GM19193 (cell line): Measurements from ENCODE around the gene CCDC141.

Experiments
- POLR2A ChIP-seq: IDR thresholded peaks from 4 replicates; pipeline ENCODE4 v1.6.1; 2011; ENCODE audit not compliant: insufficient read depth, insufficient read length; ENCODE audit errors: extremely low read depth

CCDC141 gene, protein sequence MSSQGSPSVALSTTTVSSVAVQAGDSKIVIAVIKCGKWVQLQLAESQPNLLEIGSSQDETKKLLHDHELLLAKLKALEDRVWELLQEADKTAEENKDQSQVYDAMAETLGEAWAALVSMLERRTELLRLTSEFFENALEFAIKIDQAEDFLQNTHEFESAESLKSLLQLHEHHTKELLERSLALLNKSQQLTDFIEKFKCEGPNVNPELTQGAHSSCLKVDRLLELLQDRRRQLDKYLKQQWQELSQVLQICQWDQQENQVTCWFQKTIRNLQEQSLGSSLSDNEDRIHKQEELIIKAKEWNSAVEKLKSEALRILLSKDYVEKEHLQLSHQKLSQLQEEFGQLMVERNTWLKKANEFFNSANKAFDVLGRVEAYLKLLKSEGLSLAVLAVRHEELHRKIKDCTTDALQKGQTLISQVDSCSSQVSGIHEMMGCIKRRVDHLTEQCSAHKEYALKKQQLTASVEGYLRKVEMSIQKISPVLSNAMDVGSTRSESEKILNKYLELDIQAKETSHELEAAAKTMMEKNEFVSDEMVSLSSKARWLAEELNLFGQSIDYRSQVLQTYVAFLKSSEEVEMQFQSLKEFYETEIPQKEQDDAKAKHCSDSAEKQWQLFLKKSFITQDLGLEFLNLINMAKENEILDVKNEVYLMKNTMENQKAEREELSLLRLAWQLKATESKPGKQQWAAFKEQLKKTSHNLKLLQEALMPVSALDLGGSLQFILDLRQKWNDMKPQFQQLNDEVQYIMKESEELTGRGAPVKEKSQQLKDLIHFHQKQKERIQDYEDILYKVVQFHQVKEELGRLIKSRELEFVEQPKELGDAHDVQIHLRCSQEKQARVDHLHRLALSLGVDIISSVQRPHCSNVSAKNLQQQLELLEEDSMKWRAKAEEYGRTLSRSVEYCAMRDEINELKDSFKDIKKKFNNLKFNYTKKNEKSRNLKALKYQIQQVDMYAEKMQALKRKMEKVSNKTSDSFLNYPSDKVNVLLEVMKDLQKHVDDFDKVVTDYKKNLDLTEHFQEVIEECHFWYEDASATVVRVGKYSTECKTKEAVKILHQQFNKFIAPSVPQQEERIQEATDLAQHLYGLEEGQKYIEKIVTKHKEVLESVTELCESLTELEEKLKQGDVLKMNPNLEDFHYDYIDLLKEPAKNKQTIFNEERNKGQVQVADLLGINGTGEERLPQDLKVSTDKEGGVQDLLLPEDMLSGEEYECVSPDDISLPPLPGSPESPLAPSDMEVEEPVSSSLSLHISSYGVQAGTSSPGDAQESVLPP (N-terminal part only)

DNA sequence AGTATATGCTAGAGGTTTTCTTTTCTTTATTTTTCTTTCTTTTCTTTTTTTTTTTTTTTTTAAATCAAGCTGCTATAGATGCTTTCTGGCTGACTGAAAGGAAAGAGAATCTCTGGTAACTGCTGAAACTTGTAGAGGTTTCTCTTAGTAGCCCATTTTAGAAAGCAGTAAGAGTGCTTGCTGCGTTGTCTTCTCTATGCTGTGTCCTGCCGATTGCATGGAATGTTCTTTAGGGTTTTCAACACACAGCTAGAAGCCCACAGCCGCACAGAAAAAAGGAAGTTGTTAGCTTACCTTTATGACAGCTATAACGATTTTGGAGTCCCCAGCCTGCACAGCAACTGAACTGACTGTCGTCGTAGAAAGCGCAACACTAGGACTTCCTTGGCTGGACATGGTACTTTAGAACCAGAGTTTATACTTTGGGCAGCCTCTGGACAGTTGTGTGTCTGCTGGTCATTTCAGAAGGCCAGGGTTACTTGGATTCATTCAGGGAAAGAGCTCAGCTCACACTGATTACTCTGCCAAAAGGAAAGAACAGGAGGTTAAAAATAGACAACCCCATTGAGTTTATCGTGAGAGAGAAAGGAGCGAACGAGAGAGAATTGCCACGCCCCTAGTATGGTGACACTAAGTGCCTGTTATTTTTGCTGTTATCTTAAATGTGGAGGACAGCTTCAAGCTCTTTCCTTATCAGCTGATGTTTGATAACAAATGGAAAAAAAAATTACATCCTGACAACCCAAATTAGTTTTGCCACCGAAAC lies at the start of gene CCDC141:
Gene CCDC141, minus strand, starts transcription at position 592 of the 766 bp plus-strand sequence. Its CDS starts 196 bp downstream, at position 396.
- no peak for TF ChIP-seq POLR2A

DNA sequence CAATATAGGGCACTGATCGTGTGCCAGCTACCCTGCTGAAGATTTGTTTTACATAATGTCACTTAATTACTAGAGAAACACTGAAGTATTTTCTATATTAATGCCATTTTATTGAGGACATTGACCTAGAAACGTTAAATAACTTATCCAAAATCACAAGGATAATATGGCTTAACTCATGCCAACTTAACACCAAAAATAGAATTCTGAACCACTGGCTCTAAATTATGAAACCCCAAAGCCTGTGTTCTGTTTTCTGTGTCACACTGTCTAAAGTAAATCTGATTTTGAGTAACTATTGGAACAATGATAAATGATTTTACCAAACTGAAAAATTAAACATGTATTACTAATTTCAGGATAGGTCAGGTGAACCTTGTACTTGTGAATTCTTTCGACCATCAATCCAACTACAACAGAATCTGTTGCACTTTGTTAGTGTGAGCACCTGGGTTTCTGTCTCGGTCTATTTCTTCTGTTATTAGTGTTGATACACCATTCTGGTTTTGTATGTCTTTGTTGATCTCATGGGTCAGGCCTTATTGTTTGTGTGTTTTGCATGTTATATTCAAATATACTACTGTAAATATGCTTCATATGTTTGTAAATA lies 48.2 kb upstream of the CCDC141 start:
- no peak for TF ChIP-seq POLR2A

DNA sequence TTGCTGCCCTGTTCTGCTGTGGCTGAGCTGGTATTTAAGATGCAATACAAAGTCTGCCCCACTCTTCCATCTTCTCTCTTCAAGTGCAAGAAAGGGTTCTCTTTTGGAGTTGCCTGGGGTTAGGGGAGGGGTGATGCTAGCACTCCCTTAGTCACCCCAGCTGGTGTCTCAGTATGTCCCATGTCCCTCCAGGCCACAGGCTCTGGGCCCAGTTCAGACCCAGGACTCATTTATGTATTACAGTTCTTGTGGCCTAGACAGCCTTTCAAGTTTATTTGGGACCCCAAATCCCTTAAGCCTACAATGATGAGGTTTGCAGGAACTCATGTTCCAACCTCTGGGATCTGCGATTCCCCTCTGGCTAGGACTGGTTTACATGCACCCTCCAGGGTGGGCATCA lies 47.2 kb upstream of the CCDC141 start:
- TF ChIP-seq POLR2A: no peak

DNA sequence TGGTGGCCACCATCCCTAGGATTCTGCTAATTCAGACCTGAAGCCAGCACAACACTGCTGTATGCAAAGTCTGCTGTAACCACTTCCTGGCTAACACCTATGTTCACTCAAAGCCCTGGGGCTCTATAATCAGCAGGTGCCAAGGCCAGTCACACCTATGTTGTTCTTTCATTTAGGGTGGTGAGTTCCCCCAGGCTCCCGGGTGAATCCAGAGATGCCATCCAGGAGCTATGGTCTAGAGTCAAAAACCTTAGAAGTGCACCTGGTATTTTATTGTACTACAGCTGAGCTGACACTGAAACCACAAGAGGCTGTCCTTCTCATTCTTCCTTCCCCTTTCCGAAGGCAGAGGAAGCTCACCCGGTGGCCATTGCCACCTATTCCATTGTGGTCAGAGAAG lies 46.2 kb upstream of the CCDC141 start:
- no peak for TF ChIP-seq POLR2A

DNA sequence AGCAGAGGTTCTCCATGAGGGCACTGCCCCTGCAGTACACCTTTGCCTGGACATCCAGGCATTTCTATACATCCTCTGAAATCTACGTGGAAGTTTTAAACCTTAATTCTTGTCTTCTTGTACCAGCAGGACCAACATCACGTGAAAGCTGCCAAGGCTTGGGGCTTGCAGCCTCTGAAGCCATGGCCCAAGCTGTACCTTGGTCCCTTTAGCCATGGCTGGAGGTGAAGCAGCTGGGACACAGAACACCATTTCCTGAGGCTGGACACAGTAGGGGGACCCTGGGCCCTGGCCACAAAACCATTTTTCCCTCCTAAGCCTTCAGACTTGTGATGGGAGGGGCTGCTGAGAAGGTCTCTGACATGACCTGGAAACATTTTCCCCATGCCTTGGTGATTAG lies 32.8 kb upstream of the CCDC141 start:
- no peak for TF ChIP-seq POLR2A

DNA sequence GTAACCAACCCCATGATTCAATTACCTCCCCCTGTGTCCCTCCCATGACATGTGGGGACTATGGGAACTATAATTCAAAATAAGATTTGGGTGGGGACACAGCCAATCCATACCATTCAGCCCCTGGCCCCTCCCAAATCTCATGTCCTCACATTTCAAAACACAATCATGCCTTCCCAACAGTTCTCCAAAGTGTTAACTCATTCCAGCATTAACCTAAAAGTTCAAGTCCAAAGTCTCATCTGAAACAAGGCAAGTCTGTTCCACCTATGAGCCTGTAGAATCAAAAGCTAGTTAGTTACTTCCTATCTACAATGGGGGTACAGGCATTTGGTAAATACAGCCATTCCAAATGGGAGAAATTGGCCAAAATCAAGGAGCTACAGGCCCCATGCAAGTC lies 32.0 kb upstream of the CCDC141 start:
- no peak for TF ChIP-seq POLR2A

DNA sequence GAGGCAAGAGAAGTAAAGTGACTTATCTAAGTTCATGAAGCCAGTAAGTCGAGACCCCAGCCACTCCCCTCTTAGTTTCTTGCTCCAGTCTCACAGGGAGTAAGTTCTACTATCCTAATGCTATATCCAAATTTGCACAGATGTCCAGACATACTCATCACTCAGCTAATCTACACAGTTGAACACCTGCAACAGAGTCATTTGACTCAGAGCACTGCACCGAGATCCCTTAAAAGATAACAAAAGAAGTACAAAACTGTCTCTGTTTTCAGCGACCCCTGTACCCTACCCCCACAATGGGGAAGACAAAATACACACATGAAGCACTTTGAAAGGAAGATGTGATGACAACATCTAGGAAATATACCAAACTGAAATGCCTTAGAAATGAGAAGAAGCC lies 22.6 kb upstream of the CCDC141 start:
- TF ChIP-seq POLR2A: no peak

DNA sequence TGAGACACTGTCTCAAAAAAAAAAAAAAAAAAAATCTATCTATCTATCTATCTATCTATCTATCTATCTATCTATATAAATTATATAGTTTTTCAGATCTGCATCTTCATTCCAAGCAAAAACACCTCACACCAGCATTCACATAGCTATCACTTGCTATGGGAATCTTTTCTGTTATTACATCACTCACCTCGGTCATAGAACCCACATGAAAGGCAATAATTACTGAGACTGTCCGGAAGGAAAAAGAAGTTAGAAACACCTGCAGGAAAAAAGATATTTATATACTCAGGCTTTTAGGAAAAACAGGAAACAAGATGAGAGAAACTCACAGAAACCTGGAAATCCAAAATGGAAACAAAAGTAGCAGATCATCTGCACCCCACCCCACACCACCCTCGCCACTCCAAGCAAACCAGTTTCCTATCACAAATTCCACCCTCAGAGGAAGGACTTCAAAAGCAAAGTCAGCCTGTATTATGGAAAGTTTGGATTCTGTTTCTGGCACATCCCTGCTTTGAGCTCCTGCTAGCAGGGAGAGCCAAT lies 21.9 kb upstream of the CCDC141 start:
- TF ChIP-seq POLR2A: no peak

DNA sequence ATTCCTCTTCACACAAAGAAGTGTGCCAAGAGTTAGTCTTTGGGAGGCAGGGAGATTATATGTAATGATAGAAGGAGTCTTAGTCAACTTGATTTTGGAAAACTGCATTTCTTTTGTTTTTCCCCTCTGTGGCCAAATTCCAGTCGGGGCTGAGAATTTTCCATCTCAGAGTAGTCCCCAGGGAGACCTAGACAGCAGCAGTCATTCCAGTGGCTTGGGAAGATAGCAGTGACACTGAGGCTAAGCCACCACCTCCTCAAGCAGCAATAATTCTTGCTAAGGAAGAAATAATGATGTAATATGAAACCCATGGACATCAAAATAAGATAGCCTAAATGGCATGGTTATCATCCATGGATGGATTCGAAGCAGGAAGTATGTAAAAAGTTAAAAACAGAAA lies 21.0 kb upstream of the CCDC141 start:
- no peak for TF ChIP-seq POLR2A

DNA sequence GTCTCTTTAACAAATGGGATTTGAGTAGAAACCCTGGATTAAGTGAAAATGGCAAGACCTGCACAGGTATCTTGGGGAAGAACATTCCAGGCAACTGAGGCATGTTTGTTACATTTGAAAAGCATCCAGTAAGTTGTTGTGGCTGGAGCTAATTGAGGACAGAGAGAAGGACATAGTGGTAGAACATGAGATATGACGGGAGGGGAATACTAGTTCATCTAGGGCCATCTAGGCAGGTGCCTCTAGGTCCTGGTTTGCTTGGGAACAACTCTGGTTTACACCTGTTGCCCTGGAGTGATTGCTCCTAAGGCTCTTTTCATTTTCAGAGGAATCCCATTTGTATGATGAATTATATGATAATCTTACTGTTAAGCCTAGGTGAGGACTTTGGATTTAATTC lies 19.7 kb upstream of the CCDC141 start:
- TF ChIP-seq POLR2A: no peak

DNA sequence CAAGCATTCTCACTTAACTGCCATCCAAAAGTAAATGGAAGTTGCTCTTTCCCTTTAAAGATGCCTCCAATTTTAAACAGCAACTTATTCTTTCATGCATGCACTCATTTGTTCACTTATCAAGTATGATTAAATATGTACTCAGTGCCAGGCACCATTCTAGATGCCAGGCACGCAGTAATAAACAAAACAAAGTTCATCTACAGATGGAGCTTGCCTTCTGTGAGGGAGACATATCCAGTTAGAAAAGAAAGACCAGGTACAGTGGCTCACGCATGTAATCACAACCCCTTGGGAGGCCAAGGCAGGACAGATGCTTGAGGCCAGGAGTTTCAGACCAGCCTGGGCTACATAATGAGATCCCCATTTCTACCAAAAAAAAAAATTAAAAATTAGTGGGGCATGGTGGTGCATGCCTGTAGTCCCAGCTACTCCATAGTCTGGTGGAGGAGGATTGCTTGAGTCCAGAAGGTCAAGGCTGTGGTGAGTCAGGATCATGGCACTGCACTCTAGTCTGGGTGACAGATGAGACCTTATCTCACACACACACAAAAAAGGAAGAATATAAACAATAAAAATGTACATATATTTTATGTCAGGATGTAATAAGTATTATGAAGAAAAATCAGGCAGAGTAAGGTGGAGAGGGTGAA lies 19.2 kb upstream of the CCDC141 start:
- TF ChIP-seq POLR2A: no peak

DNA sequence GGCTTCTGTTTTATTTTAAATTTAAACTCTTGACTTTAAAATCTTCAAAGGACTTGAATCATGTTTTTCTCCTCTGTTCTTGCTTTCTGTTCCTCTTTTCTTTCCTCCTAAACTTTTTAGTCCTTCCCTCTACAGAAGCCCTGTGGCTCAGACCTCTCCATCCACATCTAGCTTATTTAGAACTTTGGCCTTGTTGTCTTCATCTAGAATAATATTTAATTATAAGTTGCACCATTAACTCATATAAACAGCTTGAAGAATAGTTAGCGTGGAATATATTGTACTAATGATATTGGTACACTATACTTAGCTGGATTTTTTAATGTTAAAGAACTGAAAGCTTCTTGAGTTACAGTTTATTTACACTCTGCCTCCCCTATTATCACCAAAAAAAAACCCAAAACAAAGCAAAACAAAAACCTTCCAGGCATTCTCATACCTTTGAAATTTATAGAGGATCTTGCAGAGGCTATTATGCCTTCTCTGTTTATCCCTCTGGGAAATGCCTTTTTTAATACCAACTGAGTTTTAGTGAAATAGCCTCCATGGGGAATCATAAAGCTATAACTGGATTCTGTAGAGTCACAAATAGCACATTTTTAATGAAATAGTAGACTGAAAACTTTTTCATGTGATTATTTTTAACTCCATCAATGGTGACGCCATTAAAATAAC lies 9.2 kb upstream of the CCDC141 start:
- TF ChIP-seq POLR2A: no peak

DNA sequence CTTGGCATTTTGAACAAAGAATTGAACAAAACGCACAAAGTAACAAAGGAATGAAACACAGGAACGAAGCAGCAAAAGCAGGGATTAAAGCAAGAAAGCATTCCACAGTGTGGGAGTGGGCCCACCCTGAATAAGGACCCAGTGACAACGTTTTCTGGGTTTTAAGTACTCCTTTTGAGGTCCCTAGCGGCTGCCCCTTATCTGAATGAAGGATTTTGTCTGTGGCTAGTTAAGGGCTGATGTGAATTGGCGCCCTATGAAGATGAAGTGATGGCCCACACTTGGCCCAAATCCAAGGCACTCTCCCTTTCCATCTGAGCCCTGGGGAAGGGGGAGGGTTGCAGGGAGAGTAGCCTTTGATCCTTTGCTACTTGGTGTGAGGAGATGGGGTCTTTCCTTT lies 7.8 kb upstream of the CCDC141 start:
- TF ChIP-seq POLR2A: no peak
